Glutamatergic neuron (in vitro differentiated cells): ENCODE measurements around the gene MRPL4. TPM values are rescaled to one million over a fixed set of nuclear protein-coding genes. Genes with fewer than 3 reads are reported as not detected.

Source experiments
- DNase-seq: peaks from one replicate; pipeline ENCODE4 v3.0.0; 2022
- H3K27ac Mint-ChIP-seq: one replicate; pipeline ENCODE4 v1.8.0; 2020; ENCODE audit warnings: mild to moderate bottlenecking, mixed read lengths, inconsistent platforms; ENCODE audit not compliant: unreplicated experiment
- H3K27me3 Mint-ChIP-seq: one replicate; pipeline ENCODE4 v1.8.0; 2020; ENCODE audit warnings: mild to moderate bottlenecking, moderate library complexity, mixed read lengths, inconsistent platforms; ENCODE audit not compliant: unreplicated experiment
- H3K36me3 Mint-ChIP-seq: one replicate; pipeline ENCODE4 v1.8.0; 2020; ENCODE audit warnings: mild to moderate bottlenecking, mixed read lengths, inconsistent platforms; ENCODE audit not compliant: unreplicated experiment
- H3K4me1 Mint-ChIP-seq: one replicate; pipeline ENCODE4 v1.8.0; 2020; ENCODE audit warnings: mild to moderate bottlenecking, low read depth, mixed read lengths, inconsistent platforms; ENCODE audit not compliant: unreplicated experiment
- H3K4me3 Mint-ChIP-seq: one replicate; pipeline ENCODE4 v1.8.0; 2020; ENCODE audit warnings: mild to moderate bottlenecking, mixed read lengths, inconsistent platforms; ENCODE audit not compliant: unreplicated experiment
- H3K9me3 Mint-ChIP-seq: one replicate; pipeline ENCODE4 v1.8.0; 2020; ENCODE audit warnings: mild to moderate bottlenecking, moderate library complexity, mixed read lengths, inconsistent platforms; ENCODE audit not compliant: unreplicated experiment
- CTCF ChIP-seq: fragments of 200-600 bp; sonication (generic); IDR thresholded peaks from one replicate; pipeline ENCODE4 v1.5.0; 2021; ENCODE audit not compliant: partially characterized antibody, unreplicated experiment
- total RNA-seq: library from RNA; stranded (reverse); fragmentation: NEBNext Ultra II Directional; extraction: Animal tissue kit (Norgen Biotek cat#: 25700); gene quantifications from one replicate; pipeline ENCODE4 v1.2.1, GENCODE V29; 2021; ENCODE audit not compliant: unreplicated experiment

The MRPL4 gene
- total RNA-seq, 1 donor from 2014 or later: 42.8 TPM

GRCh38 chr19:10270616-10271394 lies 18.8 kb downstream of the MRPL4 start, which contains the start of gene ICAM1:
TSS of gene ICAM1 (plus strand) at chr19:10271120. CDS start at chr19:10271160, 40 bp downstream.
- H3K27me3 Mint-ChIP-seq: peaks cover 8% of the 10 kb centered on the region
- H3K4me3 Mint-ChIP-seq: no peak within 1 kb of the TSS
- no peaks in the 10 kb centered on the region for H3K36me3 Mint-ChIP-seq
- no peak for TF ChIP-seq CTCF
- H3K9me3 Mint-ChIP-seq: no peaks in the 10 kb centered on the region
- no peak for DNase-seq
- H3K4me1 Mint-ChIP-seq: no peaks in the 10 kb centered on the region
- H3K27ac Mint-ChIP-seq: no peak within 1 kb of the TSS

- H3K36me3 Mint-ChIP-seq: no peaks in the 10 kb centered on the region
- no peaks in the 10 kb centered on the region for H3K9me3 Mint-ChIP-seq
- no peaks in the 10 kb centered on the region for H3K4me1 Mint-ChIP-seq
- DNase-seq: no peak
- no peak overlapping the region for H3K4me3 Mint-ChIP-seq
- TF ChIP-seq CTCF: no peak
- no peak overlapping the region for H3K27ac Mint-ChIP-seq
- peaks cover 8% of the 10 kb centered on the region for H3K27me3 Mint-ChIP-seq
These were observed 19.6 kb downstream of the MRPL4 start for GRCh38 chr19:10271543-10272086.

DNA sequence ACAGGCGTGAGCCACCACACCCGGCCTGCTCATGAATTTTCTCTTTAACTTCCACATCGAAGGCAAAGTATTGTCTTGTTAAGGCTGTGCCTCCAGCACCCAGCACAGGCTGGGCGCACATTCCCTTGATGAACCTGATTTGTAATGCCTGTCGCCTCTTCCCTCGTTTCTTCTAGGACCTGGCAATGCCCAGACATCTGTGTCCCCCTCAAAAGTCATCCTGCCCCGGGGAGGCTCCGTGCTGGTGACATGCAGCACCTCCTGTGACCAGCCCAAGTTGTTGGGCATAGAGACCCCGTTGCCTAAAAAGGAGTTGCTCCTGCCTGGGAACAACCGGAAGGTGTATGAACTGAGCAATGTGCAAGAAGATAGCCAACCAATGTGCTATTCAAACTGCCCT lies 22.6 kb downstream of the MRPL4 start:
- no peak for DNase-seq
- no peak for TF ChIP-seq CTCF
- H3K27ac Mint-ChIP-seq: no peak overlapping the region
- H3K4me3 Mint-ChIP-seq: no peak overlapping the region
- no peaks in the 10 kb centered on the region for H3K4me1 Mint-ChIP-seq
- H3K36me3 Mint-ChIP-seq: no peaks in the 10 kb centered on the region
- H3K27me3 Mint-ChIP-seq: peaks cover 7% of the 10 kb centered on the region
- no peaks in the 10 kb centered on the region for H3K9me3 Mint-ChIP-seq

DNA sequence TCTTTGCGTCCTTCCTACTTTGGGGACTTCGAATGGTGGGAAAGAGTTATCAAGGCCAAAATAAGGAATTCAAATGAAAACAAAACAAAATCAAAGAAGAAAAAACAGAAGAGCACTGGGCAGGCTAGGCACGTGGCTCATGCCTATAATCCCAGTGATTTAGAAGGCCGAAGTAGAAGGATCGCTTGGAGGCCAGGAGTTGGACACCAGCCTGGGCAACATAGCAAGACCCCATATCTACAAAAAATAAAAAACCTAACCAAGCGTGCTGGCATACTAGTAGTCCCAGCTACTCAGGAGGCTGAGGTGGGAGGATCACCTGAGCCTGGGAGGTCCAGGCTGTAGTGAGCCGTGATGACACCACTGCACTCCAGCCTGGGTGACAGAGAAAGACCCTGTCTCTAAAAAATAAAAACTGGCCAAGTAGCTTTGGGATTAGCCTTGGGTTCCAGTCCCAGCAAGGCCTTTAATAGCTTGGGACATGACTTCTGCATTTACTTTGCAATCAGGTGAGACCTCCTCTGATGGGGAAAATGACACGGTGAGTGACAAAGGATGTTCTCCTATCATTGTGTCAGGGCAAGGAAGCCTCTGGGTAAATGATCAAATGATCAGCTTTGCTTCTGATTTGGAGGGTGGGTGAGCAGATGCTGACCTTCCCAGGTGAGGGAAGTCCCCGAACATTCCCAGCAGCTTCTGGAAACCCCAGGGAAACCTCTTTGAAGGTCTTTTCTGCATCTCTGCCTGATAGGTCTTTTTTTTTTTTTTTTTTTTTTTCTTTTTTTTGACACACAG lies 26.0 kb downstream of the MRPL4 start:
- H3K27ac Mint-ChIP-seq: no peak overlapping the region
- no peak for TF ChIP-seq CTCF
- no peak for DNase-seq
- H3K36me3 Mint-ChIP-seq: no peaks in the 10 kb centered on the region
- H3K4me1 Mint-ChIP-seq: no peaks in the 10 kb centered on the region
- no peak overlapping the region for H3K4me3 Mint-ChIP-seq
- no peaks in the 10 kb centered on the region for H3K9me3 Mint-ChIP-seq
- H3K27me3 Mint-ChIP-seq: peaks cover 6% of the 10 kb centered on the region
